H9 (cell line): ENCODE data around the gene INO80. TPM values are rescaled to one million over a fixed set of nuclear protein-coding genes. Genes with fewer than 3 reads are reported as not detected.

Experiments
- DNase-seq: peaks from one replicate; pipeline ENCODE4 v3.0.0-alpha.2; 2017
- H2AFZ ChIP-seq: one replicate; pipeline ENCODE4 v1.6.1; 2013; ENCODE audit warnings: mild to moderate bottlenecking, low read length, control low read depth, moderate library complexity
- H2AK5ac ChIP-seq: 2 replicates; pipeline ENCODE4 v1.6.1; 2013; ENCODE audit warnings: low read length, control low read depth, mixed read lengths; ENCODE audit not compliant: insufficient read length
- H2BK120ac ChIP-seq: one replicate; pipeline ENCODE4 v1.6.1; 2013; ENCODE audit warnings: low read depth, mild to moderate bottlenecking, low read length, control low read depth, inconsistent platforms; ENCODE audit not compliant: poor library complexity, severe bottlenecking
- H2BK12ac ChIP-seq: 2 replicates; pipeline ENCODE4 v1.6.1; 2013; ENCODE audit warnings: low read length, control low read depth, mixed read lengths, low read depth; ENCODE audit not compliant: insufficient read length
- H2BK15ac ChIP-seq: 2 replicates; pipeline ENCODE4 v1.6.1; 2013; ENCODE audit warnings: low read depth, low read length, control low read depth
- H2BK20ac ChIP-seq: one replicate; pipeline ENCODE4 v1.6.1; 2013; ENCODE audit warnings: low read depth, mild to moderate bottlenecking, low read length, control low read depth, inconsistent platforms; ENCODE audit not compliant: poor library complexity, severe bottlenecking
- H2BK5ac ChIP-seq: 2 replicates; pipeline ENCODE4 v1.6.1; 2013; ENCODE audit warnings: low read length, control low read depth, mixed read lengths; ENCODE audit not compliant: insufficient read length
- H3K14ac ChIP-seq: 2 replicates; pipeline ENCODE4 v1.6.1; 2013; ENCODE audit warnings: low read length, control low read depth; ENCODE audit not compliant: insufficient read depth
- H3K18ac ChIP-seq: 2 replicates; pipeline ENCODE4 v1.6.1; 2013; ENCODE audit warnings: low read depth, mild to moderate bottlenecking, mixed read lengths, low read length, control low read depth; ENCODE audit not compliant: insufficient read length
- H3K23ac ChIP-seq: 2 replicates; pipeline ENCODE4 v1.6.1; 2013; ENCODE audit warnings: low read length, control low read depth, mixed read lengths, low read depth; ENCODE audit not compliant: insufficient read length
- H3K23me2 ChIP-seq: 2 replicates; pipeline ENCODE4 v1.6.1; 2013; ENCODE audit warnings: low read depth, mild to moderate bottlenecking, mixed read lengths, low read length, control low read depth; ENCODE audit not compliant: insufficient read length, poor library complexity, severe bottlenecking
- H3K27ac ChIP-seq: 2 replicates; pipeline ENCODE4 v1.5.1; 2013; ENCODE audit warnings: low read length, control low read depth, mixed read lengths, low read depth; ENCODE audit not compliant: insufficient read length
- H3K27me3 ChIP-seq: 2 replicates; pipeline ENCODE4 v1.6.1; 2013; ENCODE audit warnings: low read length, control low read depth, inconsistent platforms; ENCODE audit not compliant: insufficient read depth
- H3K4ac ChIP-seq: 2 replicates; pipeline ENCODE4 v1.6.1; 2013; ENCODE audit warnings: low read depth, mild to moderate bottlenecking, control low read depth, inconsistent platforms, low read length, moderate library complexity
- H3K4me1 ChIP-seq: 2 replicates; pipeline ENCODE4 v1.6.1; 2013; ENCODE audit warnings: low read length, control low read depth, inconsistent platforms; ENCODE audit not compliant: insufficient read depth
- H3K4me2 ChIP-seq: 2 replicates; pipeline ENCODE4 v1.6.1; 2013; ENCODE audit warnings: low read length, control low read depth, mixed read lengths; ENCODE audit not compliant: insufficient read length, insufficient read depth
- H3K56ac ChIP-seq: 2 replicates; pipeline ENCODE4 v1.6.1; 2013; ENCODE audit warnings: low read depth, mild to moderate bottlenecking, mixed read lengths, low read length, control low read depth; ENCODE audit not compliant: insufficient read length
- H3K79me1 ChIP-seq: 2 replicates; pipeline ENCODE4 v1.6.1; 2013; ENCODE audit warnings: low read depth, mild to moderate bottlenecking, moderate library complexity, low read length, control low read depth, inconsistent platforms; ENCODE audit not compliant: insufficient read depth, poor library complexity, severe bottlenecking
- H3K79me2 ChIP-seq: 2 replicates; pipeline ENCODE4 v1.6.1; 2013; ENCODE audit warnings: low read length, control low read depth, inconsistent platforms; ENCODE audit not compliant: insufficient read depth
- H3K9ac ChIP-seq: 2 replicates; pipeline ENCODE4 v1.6.1; 2013; ENCODE audit warnings: low read length, control low read depth, mixed read lengths; ENCODE audit not compliant: insufficient read length; ENCODE audit errors: extremely low read depth
- H3K9me3 ChIP-seq: one replicate; pipeline ENCODE4 v1.6.1; 2013; ENCODE audit warnings: low read depth, low read length, inconsistent platforms; ENCODE audit not compliant: control insufficient read depth
- H3T11ph ChIP-seq: one replicate; pipeline ENCODE4 v1.6.1; 2013; ENCODE audit warnings: mild to moderate bottlenecking, low read length, control low read depth, inconsistent platforms
- H4K20me1 ChIP-seq: one replicate; pipeline ENCODE4 v1.6.1; 2013; ENCODE audit not compliant: control insufficient read depth, insufficient read length, insufficient read depth
- H4K5ac ChIP-seq: 2 replicates; pipeline ENCODE4 v1.6.1; 2013; ENCODE audit warnings: low read depth, mild to moderate bottlenecking, mixed read lengths, low read length, control low read depth; ENCODE audit not compliant: insufficient read length
- H4K8ac ChIP-seq: replicated peaks from 2 replicates; pipeline ENCODE4 v1.6.1; 2013; ENCODE audit warnings: low read length, control low read depth, mixed read lengths, low read depth; ENCODE audit not compliant: insufficient read length
- H4K91ac ChIP-seq: 2 replicates; pipeline ENCODE4 v1.6.1; 2013; ENCODE audit warnings: low read depth, mild to moderate bottlenecking, moderate library complexity, mixed read lengths, low read length, control low read depth; ENCODE audit not compliant: insufficient read length
- H3K27ac Mint-ChIP-seq, 3 experiments: 2 replicates in 2 of 3; 3 replicates in 1 of 3; pipeline ENCODE4 v1.8.0; 2020 to 2021; ENCODE audit warnings: mixed read lengths in 3 of 3, mild to moderate bottlenecking in 1 of 3, moderate library complexity in 1 of 3
- H3K27me3 Mint-ChIP-seq: 2 replicates; pipeline ENCODE4 v1.8.0; 2021; ENCODE audit warnings: low read depth, mild to moderate bottlenecking, moderate library complexity, mixed read lengths
- H3K36me3 Mint-ChIP-seq, 3 experiments: 2 replicates in 2 of 3; 3 replicates in 1 of 3; pipeline ENCODE4 v1.8.0; 2020 to 2021; ENCODE audit warnings: low read depth in 3 of 3, mixed read lengths in 3 of 3; ENCODE audit not compliant: insufficient read depth in 1 of 3
- H3K4me1 Mint-ChIP-seq, 2 experiments: 2 replicates each; pipeline ENCODE4 v1.8.0; 2020; ENCODE audit warnings: mixed read lengths in 2 of 2
- H3K4me3 Mint-ChIP-seq, 2 experiments: 2 replicates in 1 of 2; 3 replicates in 1 of 2; pipeline ENCODE4 v1.8.0; 2020 to 2021; ENCODE audit warnings: mild to moderate bottlenecking in 2 of 2, mixed read lengths in 2 of 2, moderate library complexity in 1 of 2
- H3K9me3 Mint-ChIP-seq, 2 experiments: 2 replicates in 1 of 2; 3 replicates in 1 of 2; pipeline ENCODE4 v1.8.0; 2020; ENCODE audit warnings: mild to moderate bottlenecking in 2 of 2, mixed read lengths in 2 of 2, moderate library complexity in 1 of 2
- WGBS: extraction: QIAGEN DNeasy Blood & Tissue Kit; methylation state at CpG from one replicate; pipeline ENCODE4 v1.1.7; 2013; ENCODE audit warnings: missing lambda C conversion rate, low lambda C conversion rate, mixed read lengths; ENCODE audit not compliant: insufficient read length; ENCODE audit errors: extremely low coverage; 5-methylcytosine and 5-hydroxymethylcytosine counted together
- total RNA-seq: library from RNA; stranded (reverse); gene quantifications from 2 replicates; pipeline ENCODE4 v1.2.1, GENCODE V29; 2021
- TF ChIP-seq, protein P1 (sequence below): fragments of 200-600 bp; sonication (generic); conservative IDR thresholded peaks from 3 replicates; pipeline ENCODE4 v1.8.0; 2021; ENCODE audit warnings: antibody characterized with exemption, mild to moderate bottlenecking

INO80 gene
- total RNA-seq, 1 experiment from 2014 or later: 29.2 TPM

DNA sequence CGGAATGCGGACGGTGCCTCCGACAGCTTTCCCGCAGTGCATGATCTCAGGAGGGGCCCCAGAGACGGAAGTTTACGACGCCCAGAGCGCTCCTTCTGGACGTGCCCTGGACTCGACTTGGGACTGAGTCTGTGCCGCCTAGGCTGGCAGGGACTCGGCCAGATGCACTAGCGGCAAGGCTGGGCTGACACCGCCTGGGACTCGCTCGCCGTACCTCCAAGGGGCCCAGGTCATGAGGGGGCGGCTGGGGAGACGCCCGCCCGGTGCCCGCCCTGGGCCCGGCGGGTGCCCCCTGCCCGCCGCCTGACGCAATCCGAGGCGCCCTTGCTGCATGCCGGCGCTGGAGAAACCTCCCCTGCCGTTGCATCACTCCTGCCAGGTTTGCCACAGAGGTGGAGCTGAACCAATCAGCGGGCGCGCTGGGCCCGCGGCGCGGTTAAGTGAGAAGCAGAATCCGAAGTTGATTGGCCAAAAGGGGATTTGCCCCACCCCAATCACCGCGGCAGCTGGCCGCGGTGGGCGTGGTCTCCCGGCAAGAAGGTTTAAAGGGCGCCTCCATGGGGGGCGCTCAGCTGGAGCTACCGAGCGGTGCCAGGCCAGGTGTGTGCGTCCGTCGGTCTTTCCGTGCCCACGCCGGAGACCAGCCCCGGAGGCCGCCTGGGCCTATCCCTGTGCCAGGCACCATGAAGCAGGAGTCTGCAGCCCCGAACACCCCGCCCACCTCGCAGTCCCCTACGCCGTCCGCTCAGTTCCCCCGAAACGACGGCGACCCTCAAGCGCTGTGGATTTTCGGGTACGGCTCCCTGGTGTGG lies 163.0 kb downstream of the INO80 start, which contains the start of gene CHAC1:
TSS of gene CHAC1 (plus strand) at position 571 of the 812 bp plus-strand sequence. CDS start at position 684, 113 bp downstream.
- WGBS: no CpG with 5 or more reads among the region's 72 CpGs
- H2BK12ac ChIP-seq: peak within 1 kb of the TSS; percentile 36
- H3T11ph ChIP-seq: peak within 1 kb of the TSS; percentile 8
- peak within 1 kb of the TSS; percentile 59 for H3K56ac ChIP-seq
- peak; percentile 99 for DNase-seq
- H2AFZ ChIP-seq: no peak within 1 kb of the TSS
- peak within 1 kb of the TSS; percentile 98 to 99 (median 99) for H3K27ac Mint-ChIP-seq
- H3K79me1 ChIP-seq: no peaks in the 10 kb centered on the region
- H4K20me1 ChIP-seq: no peaks in the 10 kb centered on the region
- H3K9me3 Mint-ChIP-seq: no peaks in the 10 kb centered on the region; a peak in 1 of 5 replicates
- peaks cover 18 to 35% (median 29%) of the 10 kb centered on the region in 3 experiments for H3K36me3 Mint-ChIP-seq
- peak within 1 kb of the TSS; percentile 95 for H3K14ac ChIP-seq
- peak within 1 kb of the TSS; percentile 51 for H4K91ac ChIP-seq
- H2BK20ac ChIP-seq: no peak within 1 kb of the TSS
- H3K9me3 ChIP-seq: no peaks in the 10 kb centered on the region
- peak within 1 kb of the TSS; percentile 72 for H4K5ac ChIP-seq
- H3K4ac ChIP-seq: peak within 1 kb of the TSS; percentile 7; the same call in 1 of the 2 replicates
- peaks cover 2% of the 10 kb centered on the region for H3K27me3 Mint-ChIP-seq
- peaks cover 18% of the 10 kb centered on the region for H3K23me2 ChIP-seq
- TF ChIP-seq, protein P1, sequence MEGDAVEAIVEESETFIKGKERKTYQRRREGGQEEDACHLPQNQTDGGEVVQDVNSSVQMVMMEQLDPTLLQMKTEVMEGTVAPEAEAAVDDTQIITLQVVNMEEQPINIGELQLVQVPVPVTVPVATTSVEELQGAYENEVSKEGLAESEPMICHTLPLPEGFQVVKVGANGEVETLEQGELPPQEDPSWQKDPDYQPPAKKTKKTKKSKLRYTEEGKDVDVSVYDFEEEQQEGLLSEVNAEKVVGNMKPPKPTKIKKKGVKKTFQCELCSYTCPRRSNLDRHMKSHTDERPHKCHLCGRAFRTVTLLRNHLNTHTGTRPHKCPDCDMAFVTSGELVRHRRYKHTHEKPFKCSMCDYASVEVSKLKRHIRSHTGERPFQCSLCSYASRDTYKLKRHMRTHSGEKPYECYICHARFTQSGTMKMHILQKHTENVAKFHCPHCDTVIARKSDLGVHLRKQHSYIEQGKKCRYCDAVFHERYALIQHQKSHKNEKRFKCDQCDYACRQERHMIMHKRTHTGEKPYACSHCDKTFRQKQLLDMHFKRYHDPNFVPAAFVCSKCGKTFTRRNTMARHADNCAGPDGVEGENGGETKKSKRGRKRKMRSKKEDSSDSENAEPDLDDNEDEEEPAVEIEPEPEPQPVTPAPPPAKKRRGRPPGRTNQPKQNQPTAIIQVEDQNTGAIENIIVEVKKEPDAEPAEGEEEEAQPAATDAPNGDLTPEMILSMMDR: no peak; the same call in 2 of the 3 replicates
- peak within 1 kb of the TSS; percentile 98 for H3K18ac ChIP-seq
- peak within 1 kb of the TSS; percentile 92 for H3K9ac ChIP-seq
- H2AK5ac ChIP-seq: no peak within 1 kb of the TSS
- H3K79me2 ChIP-seq: no peaks in the 10 kb centered on the region; the same call in 1 of the 2 replicates
- peaks cover 42 to 56% of the 10 kb centered on the region in 2 experiments for H3K4me1 Mint-ChIP-seq
- peak within 1 kb of the TSS; percentile 59 for H3K27ac ChIP-seq
- peak within 1 kb of the TSS; percentile 87 for H2BK5ac ChIP-seq
- H3K4me1 ChIP-seq: peaks cover 5% of the 10 kb centered on the region; the same call in 1 of the 2 replicates
- H3K4me3 Mint-ChIP-seq: peak within 1 kb of the TSS; percentile 87 to 96
- H3K23ac ChIP-seq: no peak within 1 kb of the TSS
- H2BK15ac ChIP-seq: no peak within 1 kb of the TSS
- peak within 1 kb of the TSS; percentile 83 for H3K4me2 ChIP-seq
- no peaks in the 10 kb centered on the region for H3K27me3 ChIP-seq
- peak within 1 kb of the TSS; percentile 40 for H2BK120ac ChIP-seq
- no peak within 1 kb of the TSS for H4K8ac ChIP-seq
